Omental fat pad (tissue), 4 donors: Measurements from ENCODE around the gene SLCO1C1. TPM values are rescaled to one million over a fixed set of nuclear protein-coding genes. Genes with fewer than 3 reads are reported as not detected.

Experiments
- ATAC-seq: fragments of 150-250 bp; one replicate; pipeline ENCODE4 v1.9.1; 2016; ENCODE audit warnings: mild to moderate bottlenecking, moderate library complexity; ENCODE audit not compliant: low FRiP score
- DNase-seq: peaks from one replicate; pipeline ENCODE4 v3.0.0-alpha.2; 2019; ENCODE audit warnings: low spot score
- CTCF ChIP-seq, 3 donors: fragments of 450-650 bp; IDR thresholded peaks; one replicate each; pipeline ENCODE4 v1.5.1; 2016 to 2017; ENCODE audit warnings: antibody characterized with exemption in 3 of 3, mild to moderate bottlenecking in 3 of 3, moderate library complexity in 2 of 3
- total RNA-seq, 4 donors: library from RNA; depleted of rRNA; stranded (reverse); fragments of >200 nt; gene quantifications; one replicate each; pipeline ENCODE4 v1.1.0, GENCODE V29; 2016

SLCO1C1 gene
- total RNA-seq, 4 donors from 2014 or later = 0.48 to 2.5 (median 1.0) TPM

GRCh38 chr12:20792971-20793370 is 97.8 kb downstream of the SLCO1C1 start:
- TF ChIP-seq CTCF (IDR thresholded peaks at IDR 0.05) = no peak
- ATAC-seq (no peak), DNase-seq (no peak)

- TF ChIP-seq CTCF (IDR thresholded peaks at IDR 0.05) = no peak
- ATAC-seq (no peak), DNase-seq (no peak)
Measured at GRCh38 chr12:20798554-20798953, 103.4 kb downstream of the SLCO1C1 start.

GRCh38 chr12:20800160-20800559 is 105.0 kb downstream of the SLCO1C1 start:
- ATAC-seq = no peak
- no peak for TF ChIP-seq CTCF (IDR thresholded peaks at IDR 0.05)

GRCh38 chr12:20801035-20801434 is 105.9 kb downstream of the SLCO1C1 start:
- no peak for ATAC-seq
- DNase-seq = no peak
- no peak for TF ChIP-seq CTCF (IDR thresholded peaks at IDR 0.05)

More at GRCh38 chr12:20800160-20800559, 105.0 kb downstream of the SLCO1C1 start:
- DNase-seq = no peak

Other genes with a start within 250 kb of the SLCO1C1 start
- under 1 TPM in 1 of 4 donors, not detected in 3; 0.47 TPM for gene SLCO1B3, start 115.4 kb downstream of the SLCO1C1 start, total RNA-seq